ENCODE measurements around the gene NAALADL2.

Gene NAALADL2

DNA sequence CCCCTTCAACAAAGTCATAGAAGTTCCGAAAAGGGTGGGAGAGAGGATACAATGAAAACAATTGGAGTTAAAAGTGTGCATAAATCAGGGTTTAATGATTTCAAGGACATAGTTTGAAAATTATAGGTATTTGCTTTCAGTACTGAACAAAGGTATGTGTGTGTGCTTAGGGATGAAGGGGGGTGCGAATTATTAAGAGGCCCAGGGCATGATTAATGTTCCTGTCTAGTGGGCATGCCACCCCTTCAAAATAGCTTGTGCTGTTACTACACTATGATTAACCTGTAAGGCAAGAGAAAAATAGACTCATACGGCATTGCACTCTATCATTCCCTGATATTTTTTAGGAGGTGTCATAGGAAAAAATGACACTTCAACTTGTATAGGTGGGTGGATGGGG lies 731.6 kb downstream of the NAALADL2 start:
- Histone ChIP-seq H3K27ac (ENCODE audit: low read length) (no peak overlapping the region), H3K9me3 (ENCODE audit: insufficient read depth, low read length) (no peaks in the 10 kb centered on the region)
- TF ChIP-seq, protein P1, sequence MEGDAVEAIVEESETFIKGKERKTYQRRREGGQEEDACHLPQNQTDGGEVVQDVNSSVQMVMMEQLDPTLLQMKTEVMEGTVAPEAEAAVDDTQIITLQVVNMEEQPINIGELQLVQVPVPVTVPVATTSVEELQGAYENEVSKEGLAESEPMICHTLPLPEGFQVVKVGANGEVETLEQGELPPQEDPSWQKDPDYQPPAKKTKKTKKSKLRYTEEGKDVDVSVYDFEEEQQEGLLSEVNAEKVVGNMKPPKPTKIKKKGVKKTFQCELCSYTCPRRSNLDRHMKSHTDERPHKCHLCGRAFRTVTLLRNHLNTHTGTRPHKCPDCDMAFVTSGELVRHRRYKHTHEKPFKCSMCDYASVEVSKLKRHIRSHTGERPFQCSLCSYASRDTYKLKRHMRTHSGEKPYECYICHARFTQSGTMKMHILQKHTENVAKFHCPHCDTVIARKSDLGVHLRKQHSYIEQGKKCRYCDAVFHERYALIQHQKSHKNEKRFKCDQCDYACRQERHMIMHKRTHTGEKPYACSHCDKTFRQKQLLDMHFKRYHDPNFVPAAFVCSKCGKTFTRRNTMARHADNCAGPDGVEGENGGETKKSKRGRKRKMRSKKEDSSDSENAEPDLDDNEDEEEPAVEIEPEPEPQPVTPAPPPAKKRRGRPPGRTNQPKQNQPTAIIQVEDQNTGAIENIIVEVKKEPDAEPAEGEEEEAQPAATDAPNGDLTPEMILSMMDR (IDR thresholded peaks at IDR 0.05; ENCODE audit: low read depth, low read length), result no peak

DNA sequence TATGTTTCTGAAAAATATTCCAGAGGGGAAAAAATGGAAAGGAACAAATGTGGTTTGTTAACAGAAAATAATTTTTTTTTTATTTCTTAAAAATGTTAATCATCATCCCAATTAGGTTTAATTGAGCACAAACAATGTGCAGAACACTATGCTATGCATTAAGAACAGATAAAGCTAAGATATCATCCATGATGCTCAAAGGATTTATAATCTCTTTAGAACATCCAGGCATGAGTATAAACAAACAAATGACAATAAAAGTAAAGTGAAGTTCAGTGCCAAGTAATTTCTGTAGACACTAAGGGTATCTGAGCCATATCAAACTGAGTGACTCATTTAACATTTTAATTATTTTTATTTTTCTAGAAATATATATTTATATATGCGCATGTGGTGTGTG lies 732.2 kb downstream of the NAALADL2 start:
- no peaks in the 10 kb centered on the region for H3K79me2 ChIP-seq (ENCODE audit: low read length)
- no peak overlapping the region for H2AFZ ChIP-seq (ENCODE audit: low read depth, low read length)
- H4K20me1 ChIP-seq (ENCODE audit: insufficient read depth, low read length), result no peaks in the 10 kb centered on the region
- no peak overlapping the region for H3K4me2 ChIP-seq (ENCODE audit: low read length)
- H3K27ac ChIP-seq (ENCODE audit: low read length), result no peak overlapping the region
- no peaks in the 10 kb centered on the region for H3K27me3 ChIP-seq (ENCODE audit: low read depth, low read length)
- H3K4me3 ChIP-seq (ENCODE audit: low read length), result no peak overlapping the region
- no peaks in the 10 kb centered on the region for H3K4me1 ChIP-seq (ENCODE audit: low read length)
- no peaks in the 10 kb centered on the region for H3K36me3 ChIP-seq (replicated peaks; ENCODE audit: low read depth, low read length)
- TF ChIP-seq, protein P1 (IDR thresholded peaks at IDR 0.05; ENCODE audit: low read depth, low read length), result no peak
- no peak for TF ChIP-seq EZH2phosphoT487 (IDR thresholded peaks at IDR 0.05; ENCODE audit: low read depth)
- no peak overlapping the region for H3K9ac ChIP-seq (ENCODE audit: low read length)
- no peaks in the 10 kb centered on the region for H3K9me3 ChIP-seq (ENCODE audit: insufficient read depth, low read length)

More for the DNA sequence above, 731.6 kb downstream of the NAALADL2 start:
- Histone ChIP-seq H3K79me2 (ENCODE audit: low read length) (no peaks in the 10 kb centered on the region), H2AFZ (ENCODE audit: low read depth, low read length) (no peak overlapping the region), H3K4me2 (ENCODE audit: low read length) (no peak overlapping the region), H3K9ac (ENCODE audit: low read length) (no peak overlapping the region), H3K4me3 (ENCODE audit: low read length) (no peak overlapping the region), H3K4me1 (ENCODE audit: low read length) (no peaks in the 10 kb centered on the region), H3K36me3 (replicated peaks; ENCODE audit: low read depth, low read length) (no peaks in the 10 kb centered on the region), H4K20me1 (ENCODE audit: insufficient read depth, low read length) (no peaks in the 10 kb centered on the region), H3K27me3 (ENCODE audit: low read depth, low read length) (no peaks in the 10 kb centered on the region)

DNA sequence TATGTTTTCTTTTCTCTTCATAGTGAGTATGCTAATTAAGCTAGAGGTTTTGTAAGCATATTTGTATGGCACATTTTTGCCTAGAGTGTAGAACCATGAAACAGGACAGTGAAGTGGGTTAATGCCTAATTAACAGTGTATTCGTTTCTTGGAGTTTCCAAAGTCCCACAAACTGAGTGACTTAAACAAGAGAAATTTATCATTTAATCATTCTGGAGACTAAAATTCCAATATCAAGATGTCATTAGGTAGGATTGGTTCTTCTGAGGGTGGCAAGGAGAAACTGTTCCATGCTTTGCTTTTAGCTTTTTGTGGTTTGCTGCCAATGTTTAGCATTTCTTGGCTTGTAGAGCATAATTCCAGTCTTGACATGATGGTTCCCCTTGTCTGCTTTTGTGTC lies 734.2 kb downstream of the NAALADL2 start:
- no peak for TF ChIP-seq EZH2phosphoT487 (IDR thresholded peaks at IDR 0.05; ENCODE audit: low read depth)
- H3K4me1 ChIP-seq (ENCODE audit: low read length), result no peaks in the 10 kb centered on the region
- H3K36me3 ChIP-seq (replicated peaks; ENCODE audit: low read depth, low read length), result no peaks in the 10 kb centered on the region
- no peak overlapping the region for H3K4me2 ChIP-seq (ENCODE audit: low read length)
- H3K79me2 ChIP-seq (ENCODE audit: low read length), result no peaks in the 10 kb centered on the region
- no peak overlapping the region for H3K9ac ChIP-seq (ENCODE audit: low read length)
- H4K20me1 ChIP-seq (ENCODE audit: insufficient read depth, low read length), result no peaks in the 10 kb centered on the region
- H3K9me3 ChIP-seq (ENCODE audit: insufficient read depth, low read length), result no peaks in the 10 kb centered on the region
- H3K4me3 ChIP-seq (ENCODE audit: low read length), result no peak overlapping the region
- H3K27me3 ChIP-seq (ENCODE audit: low read depth, low read length), result no peaks in the 10 kb centered on the region
- no peak overlapping the region for H3K27ac ChIP-seq (ENCODE audit: low read length)
- H2AFZ ChIP-seq (ENCODE audit: low read depth, low read length), result no peak overlapping the region

DNA sequence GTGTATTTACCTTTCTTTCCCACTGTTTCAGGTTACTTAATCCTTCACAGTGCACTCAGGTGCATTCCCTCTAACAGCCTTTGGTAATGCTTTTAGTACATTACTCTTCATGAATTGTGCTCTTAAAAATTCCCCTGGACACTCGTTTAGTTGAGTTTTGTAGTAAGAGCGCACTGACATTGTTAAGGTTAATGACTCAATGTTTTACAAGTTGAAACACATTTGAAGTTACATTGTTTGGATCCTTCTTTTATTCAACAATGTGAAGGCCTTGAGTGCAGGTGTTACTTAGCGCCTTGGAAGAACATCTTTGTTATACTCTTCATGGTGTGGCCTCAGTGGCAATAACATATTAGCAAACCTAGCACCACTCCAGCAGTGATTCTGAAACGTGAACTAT lies 739.6 kb downstream of the NAALADL2 start:
- Histone ChIP-seq H3K4me3 (ENCODE audit: low read length) (no peak overlapping the region), H3K27ac (ENCODE audit: low read length) (no peak overlapping the region), H2AFZ (ENCODE audit: low read depth, low read length) (no peak overlapping the region), H3K4me2 (ENCODE audit: low read length) (no peak overlapping the region), H3K4me1 (ENCODE audit: low read length) (no peaks in the 10 kb centered on the region), H4K20me1 (ENCODE audit: insufficient read depth, low read length) (no peaks in the 10 kb centered on the region), H3K9me3 (ENCODE audit: insufficient read depth, low read length) (no peaks in the 10 kb centered on the region), H3K27me3 (ENCODE audit: low read depth, low read length) (no peaks in the 10 kb centered on the region), H3K9ac (ENCODE audit: low read length) (no peak overlapping the region), H3K79me2 (ENCODE audit: low read length) (no peaks in the 10 kb centered on the region), H3K36me3 (replicated peaks; ENCODE audit: low read depth, low read length) (no peaks in the 10 kb centered on the region)
- TF ChIP-seq EZH2phosphoT487 (IDR thresholded peaks at IDR 0.05; ENCODE audit: low read depth), result no peak
- TF ChIP-seq, protein P1 (IDR thresholded peaks at IDR 0.05; ENCODE audit: low read depth, low read length), result no peak

DNA sequence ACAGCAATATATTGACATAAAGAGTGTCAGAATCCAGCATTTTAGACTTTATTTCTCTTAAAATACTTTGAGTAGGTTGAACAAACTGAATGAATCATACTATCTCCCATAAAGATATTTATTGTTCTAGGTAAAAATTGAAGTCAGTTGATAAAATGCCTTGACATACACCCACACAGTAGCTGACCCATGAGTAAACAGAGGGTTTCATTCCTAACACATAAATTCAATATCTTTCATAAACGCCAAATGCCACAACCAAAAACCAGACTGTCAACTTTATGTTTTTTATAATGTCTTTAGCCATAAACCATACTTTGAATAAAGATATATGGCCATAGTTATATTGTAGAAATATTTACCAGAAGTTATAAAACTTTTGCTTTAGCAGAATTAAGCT lies 742.4 kb downstream of the NAALADL2 start:
- Histone ChIP-seq H3K27ac (ENCODE audit: low read length) (no peak overlapping the region), H2AFZ (ENCODE audit: low read depth, low read length) (no peak overlapping the region), H3K9ac (ENCODE audit: low read length) (no peak overlapping the region), H3K36me3 (replicated peaks; ENCODE audit: low read depth, low read length) (no peaks in the 10 kb centered on the region), H3K4me3 (ENCODE audit: low read length) (no peak overlapping the region), H3K9me3 (ENCODE audit: insufficient read depth, low read length) (no peaks in the 10 kb centered on the region), H4K20me1 (ENCODE audit: insufficient read depth, low read length) (no peaks in the 10 kb centered on the region), H3K4me2 (ENCODE audit: low read length) (no peak overlapping the region), H3K79me2 (ENCODE audit: low read length) (no peaks in the 10 kb centered on the region), H3K4me1 (ENCODE audit: low read length) (peaks cover 4% of the 10 kb centered on the region; the same call in 1 of the 2 replicates), H3K27me3 (ENCODE audit: low read depth, low read length) (no peaks in the 10 kb centered on the region)
- TF ChIP-seq, protein P1 (IDR thresholded peaks at IDR 0.05; ENCODE audit: low read depth, low read length), result no peak
- no peak for TF ChIP-seq EZH2phosphoT487 (IDR thresholded peaks at IDR 0.05; ENCODE audit: low read depth)

Measured in OCI-LY3 (cell line).